Uterus (tissue), 4 donors: ENCODE measurements around the gene RBMXL3. TPM values are rescaled to one million over a fixed set of nuclear protein-coding genes. Genes with fewer than 3 reads are reported as not detected.

Source experiments
- DNase-seq, 2 donors: peaks; one replicate each; pipeline ENCODE4 v3.0.0-alpha.2; 2019 to 2020
- H3K27ac ChIP-seq, 2 donors: fragments of 200-600 bp; sonication (generic); 1 replicate in 1 of 2; 2 replicates in 1 of 2; pipeline ENCODE4 v1.5.1; 2016 to 2018
- H3K27me3 ChIP-seq, 2 donors: fragments of 200-600 bp; sonication (generic); one replicate each; pipeline ENCODE4 v1.5.1; 2018 to 2019; ENCODE audit warnings: control low read depth in 1 of 2
- H3K36me3 ChIP-seq, 2 donors: fragments of 200-600 bp; sonication (generic); one replicate each; pipeline ENCODE4 v1.5.1; 2019; ENCODE audit warnings: control low read depth in 1 of 2
- H3K4me1 ChIP-seq, 2 donors: fragments of 200-600 bp; sonication (generic); one replicate each; pipeline ENCODE4 v1.5.1; 2018 to 2019; ENCODE audit warnings: control low read depth in 1 of 2
- H3K4me3 ChIP-seq, 2 donors: fragments of 200-600 bp; sonication (generic); 1 replicate in 1 of 2; 2 replicates in 1 of 2; pipeline ENCODE4 v1.5.1; 2018 to 2019; ENCODE audit warnings: mild to moderate bottlenecking in 1 of 2
- H3K9me3 ChIP-seq, 2 donors: fragments of 200-600 bp; sonication (generic); one replicate each; pipeline ENCODE4 v1.5.1; 2019; ENCODE audit warnings: control low read depth in 1 of 2
- POLR2A ChIP-seq, 2 donors: fragments of 450-650 bp; IDR thresholded peaks; one replicate each; pipeline ENCODE4 v1.6.1; 2016; ENCODE audit warnings: antibody characterized with exemption in 2 of 2, mild to moderate bottlenecking in 1 of 2, moderate library complexity in 1 of 2
- intact Hi-C: fragments of 100-400 bp; cut with DNase I; formaldehyde crosslinking; loops from one replicate; pipeline ENCODE4 v1.15.1; 2023; ENCODE audit warnings: low total_unique reads
- total RNA-seq, 4 donors: library from RNA; depleted of rRNA in 3 of 4; stranded (reverse); fragments of >200 nt in 3 of 4; gene quantifications; one replicate each; pipeline versions ENCODE4 v1.1.0 to v1.2.4, GENCODE V29; 2014 to 2023
- TF ChIP-seq, protein P1 (sequence below), 4 experiments: fragments of 200-600 bp in 2 of 4; fragments of 450-650 bp in 2 of 4; sonication (generic) in 2 of 4; IDR thresholded peaks; one replicate each; pipeline ENCODE4 v1.5.1; 2016 to 2019; ENCODE audit warnings: antibody characterized with exemption in 4 of 4, mild to moderate bottlenecking in 2 of 4, moderate library complexity in 1 of 4
- donor health status: DM: yes; HTN: yes; CAD: no.

RBMXL3 gene
- total RNA-seq, 4 donors from 2014 or later: not detected

DNA sequence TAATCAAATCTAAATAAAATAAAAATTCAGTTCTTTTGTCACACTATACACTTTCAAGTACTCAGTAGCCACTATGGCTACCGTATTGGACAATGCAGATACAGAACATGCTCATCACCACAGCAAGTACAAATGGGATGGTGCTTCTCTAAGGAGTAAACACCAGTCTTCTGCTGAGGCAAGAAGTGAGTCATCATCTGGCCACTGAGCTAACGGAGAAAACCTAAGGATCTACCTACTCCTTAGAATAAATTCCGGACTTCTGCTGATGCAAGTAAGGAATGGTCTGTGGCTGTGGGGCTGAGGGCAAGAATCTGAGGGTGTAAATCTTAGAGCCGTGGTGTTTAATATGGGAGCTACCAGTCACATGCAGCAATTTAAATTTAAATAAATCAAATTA is 11.3 kb upstream of the RBMXL3 start:
- intact Hi-C loops: no loop called here
- Histone ChIP-seq H3K4me3 (no peak overlapping the region), H3K4me1 (no peaks in the 10 kb centered on the region), H3K36me3 (no peaks in the 10 kb centered on the region), H3K27me3 (peaks cover 0 to 5% of the 10 kb centered on the region in 2 donors), H3K9me3 (no peaks in the 10 kb centered on the region), H3K27ac (no peak overlapping the region)
- TF ChIP-seq, protein P1, sequence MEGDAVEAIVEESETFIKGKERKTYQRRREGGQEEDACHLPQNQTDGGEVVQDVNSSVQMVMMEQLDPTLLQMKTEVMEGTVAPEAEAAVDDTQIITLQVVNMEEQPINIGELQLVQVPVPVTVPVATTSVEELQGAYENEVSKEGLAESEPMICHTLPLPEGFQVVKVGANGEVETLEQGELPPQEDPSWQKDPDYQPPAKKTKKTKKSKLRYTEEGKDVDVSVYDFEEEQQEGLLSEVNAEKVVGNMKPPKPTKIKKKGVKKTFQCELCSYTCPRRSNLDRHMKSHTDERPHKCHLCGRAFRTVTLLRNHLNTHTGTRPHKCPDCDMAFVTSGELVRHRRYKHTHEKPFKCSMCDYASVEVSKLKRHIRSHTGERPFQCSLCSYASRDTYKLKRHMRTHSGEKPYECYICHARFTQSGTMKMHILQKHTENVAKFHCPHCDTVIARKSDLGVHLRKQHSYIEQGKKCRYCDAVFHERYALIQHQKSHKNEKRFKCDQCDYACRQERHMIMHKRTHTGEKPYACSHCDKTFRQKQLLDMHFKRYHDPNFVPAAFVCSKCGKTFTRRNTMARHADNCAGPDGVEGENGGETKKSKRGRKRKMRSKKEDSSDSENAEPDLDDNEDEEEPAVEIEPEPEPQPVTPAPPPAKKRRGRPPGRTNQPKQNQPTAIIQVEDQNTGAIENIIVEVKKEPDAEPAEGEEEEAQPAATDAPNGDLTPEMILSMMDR (IDR thresholded peaks at IDR 0.05): no peak
- TF ChIP-seq POLR2A (IDR thresholded peaks at IDR 0.05): no peak
- no peak for DNase-seq

DNA sequence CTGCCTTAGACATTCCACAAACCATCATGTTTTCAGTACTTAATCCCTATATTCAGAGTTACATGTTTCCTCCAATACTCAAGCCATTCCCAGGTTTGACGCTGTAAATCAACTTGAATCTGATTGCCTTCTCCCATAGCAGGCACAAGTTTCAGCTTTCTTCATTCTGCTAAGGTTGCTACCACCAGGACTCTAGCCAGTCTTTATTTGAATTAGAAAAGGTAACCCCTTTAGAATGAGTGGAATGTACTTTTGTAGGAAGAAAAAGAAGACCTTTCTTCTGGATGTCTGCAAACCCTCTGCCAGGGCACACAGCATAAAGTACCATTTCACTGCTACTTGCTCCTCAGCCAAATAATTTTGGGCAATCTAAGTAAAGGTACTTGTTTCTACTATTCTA is 10.7 kb upstream of the RBMXL3 start:
- H3K27ac ChIP-seq: no peak overlapping the region
- DNase-seq: no peak
- H3K4me3 ChIP-seq: no peak overlapping the region
- H3K27me3 ChIP-seq: peaks cover 0 to 5% of the 10 kb centered on the region in 2 donors
- intact Hi-C loops: no loop called here
- TF ChIP-seq, protein P1 (IDR thresholded peaks at IDR 0.05): no peak
- TF ChIP-seq POLR2A (IDR thresholded peaks at IDR 0.05): no peak
- no peaks in the 10 kb centered on the region for H3K4me1 ChIP-seq
- no peaks in the 10 kb centered on the region for H3K9me3 ChIP-seq
- no peaks in the 10 kb centered on the region for H3K36me3 ChIP-seq

DNA sequence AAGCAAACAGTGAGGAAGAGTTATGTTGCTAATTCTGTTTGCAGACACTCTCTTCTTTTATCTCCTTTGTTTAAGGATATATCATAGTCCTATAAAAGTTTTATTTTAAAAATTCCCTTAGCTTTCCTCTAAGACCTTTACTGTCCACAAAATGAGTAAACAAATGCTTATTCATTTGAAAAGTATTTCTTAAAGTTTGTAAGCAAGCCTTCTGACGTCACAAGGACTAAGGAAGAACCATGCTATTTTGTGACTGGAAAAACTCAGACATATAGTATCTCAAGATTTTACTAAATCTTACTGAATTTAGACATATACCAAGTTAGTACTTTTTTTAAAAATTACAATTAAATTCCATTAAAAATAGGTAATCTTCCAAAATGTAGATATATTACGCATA is 5.2 kb upstream of the RBMXL3 start:
- intact Hi-C loops: no loop called here
- no peak for TF ChIP-seq POLR2A (IDR thresholded peaks at IDR 0.05)
- TF ChIP-seq, protein P1 (IDR thresholded peaks at IDR 0.05): no peak

DNA sequence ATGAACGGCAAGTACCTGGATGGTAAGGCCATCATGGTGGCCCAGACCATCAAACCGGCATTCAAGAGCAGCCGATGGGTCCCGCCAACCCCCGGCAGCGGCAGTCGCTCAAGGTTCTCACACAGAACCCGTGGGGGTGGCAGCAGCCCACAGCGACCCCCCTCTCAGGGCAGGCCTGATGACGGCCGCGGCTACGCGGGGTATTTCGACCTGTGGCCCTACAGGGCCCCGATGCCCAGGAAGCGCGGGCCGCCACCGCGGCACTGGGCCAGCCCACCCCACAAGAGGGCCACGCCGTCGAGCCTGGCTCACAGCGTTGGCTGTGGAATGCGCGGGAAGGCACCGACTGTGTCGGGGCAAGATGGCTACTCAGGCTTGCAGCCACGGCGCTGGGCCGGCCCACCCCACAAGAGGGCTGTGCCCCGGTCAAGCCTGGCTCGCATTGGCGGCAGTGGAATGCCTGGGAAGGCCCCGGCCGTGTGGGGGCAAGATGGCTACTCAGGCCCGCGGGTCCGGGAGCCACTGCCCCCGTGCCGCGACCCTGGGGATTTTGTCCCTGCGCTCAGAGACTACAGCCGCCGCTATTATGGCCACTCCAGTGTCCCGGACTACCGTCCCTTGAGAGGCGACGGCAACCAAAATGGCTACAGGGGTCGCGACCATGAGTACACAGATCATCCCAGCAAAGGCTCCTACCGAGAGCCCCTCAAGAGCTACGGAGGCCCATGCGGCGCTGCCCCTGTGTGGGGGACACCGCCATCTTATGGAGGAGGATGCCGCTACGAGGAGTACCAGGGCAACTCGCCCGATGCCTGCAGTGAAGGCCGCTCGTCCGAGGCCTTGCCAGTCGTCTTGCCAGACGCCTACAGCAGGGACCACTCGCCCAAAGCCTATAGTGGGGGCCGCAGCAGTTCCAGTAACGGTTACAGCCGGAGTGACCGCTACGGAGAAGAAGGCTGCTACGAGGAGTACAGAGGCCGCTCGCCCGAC is 731 bp downstream of the RBMXL3 start:
- DNase-seq: no peak
- TF ChIP-seq, protein P1 (IDR thresholded peaks at IDR 0.05): no peak
- no peak for TF ChIP-seq POLR2A (IDR thresholded peaks at IDR 0.05)
- no peaks in the 10 kb centered on the region for H3K27me3 ChIP-seq
- no peaks in the 10 kb centered on the region for H3K4me1 ChIP-seq
- intact Hi-C loops: no loop called here
- no peak overlapping the region for H3K4me3 ChIP-seq
- no peaks in the 10 kb centered on the region for H3K9me3 ChIP-seq
- no peaks in the 10 kb centered on the region for H3K36me3 ChIP-seq
- H3K27ac ChIP-seq: no peak overlapping the region

More for the DNA sequence above, 5.2 kb upstream of the RBMXL3 start:
- H3K9me3 ChIP-seq: no peaks in the 10 kb centered on the region
- DNase-seq: no peak
- peaks cover 0 to 5% of the 10 kb centered on the region in 2 donors for H3K27me3 ChIP-seq
- H3K27ac ChIP-seq: no peak overlapping the region
- H3K4me3 ChIP-seq: no peak overlapping the region
- no peaks in the 10 kb centered on the region for H3K4me1 ChIP-seq
- H3K36me3 ChIP-seq: no peaks in the 10 kb centered on the region
